ENCODE measurements around the gene MROH8.
A peak's percentile ranks its signal among the peaks of the same experiment; 100 is the strongest.

Gene MROH8

DNA sequence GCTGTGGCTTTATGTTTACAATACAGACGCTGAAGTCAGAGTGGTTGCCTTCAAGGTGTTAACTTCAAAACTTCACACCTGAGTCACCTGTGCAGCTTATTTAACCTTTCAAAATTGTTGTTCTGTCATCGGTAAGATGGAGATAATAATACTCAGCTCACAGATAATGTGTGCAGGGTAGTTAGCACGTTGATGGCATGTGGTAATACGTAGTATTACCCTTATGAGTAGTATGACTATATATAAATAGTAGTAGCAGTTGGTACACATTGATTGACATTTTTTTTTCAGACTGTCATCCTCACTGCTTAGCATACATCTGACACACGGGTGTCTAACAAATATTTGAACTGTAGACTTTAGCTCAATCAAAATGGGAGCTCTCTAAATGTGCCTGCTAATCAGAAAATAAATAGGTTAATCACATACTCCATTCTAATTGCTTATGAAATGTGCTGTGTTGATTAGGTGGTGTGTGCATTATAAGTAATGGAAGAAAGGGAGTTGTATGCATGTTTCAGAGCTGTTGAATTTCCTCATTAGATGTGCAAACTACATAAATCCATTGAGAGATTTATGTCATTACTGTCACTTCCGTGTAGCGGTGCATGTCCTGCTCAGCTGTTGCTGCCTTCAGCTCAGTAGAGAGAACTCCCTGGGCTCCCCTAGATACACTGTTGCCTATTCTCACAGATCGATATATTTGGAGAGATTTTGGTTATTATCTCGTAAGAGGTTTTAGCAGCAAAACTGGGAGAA is 11.2 kb upstream of the MROH8 start:
- TF ChIP-seq, protein P1, sequence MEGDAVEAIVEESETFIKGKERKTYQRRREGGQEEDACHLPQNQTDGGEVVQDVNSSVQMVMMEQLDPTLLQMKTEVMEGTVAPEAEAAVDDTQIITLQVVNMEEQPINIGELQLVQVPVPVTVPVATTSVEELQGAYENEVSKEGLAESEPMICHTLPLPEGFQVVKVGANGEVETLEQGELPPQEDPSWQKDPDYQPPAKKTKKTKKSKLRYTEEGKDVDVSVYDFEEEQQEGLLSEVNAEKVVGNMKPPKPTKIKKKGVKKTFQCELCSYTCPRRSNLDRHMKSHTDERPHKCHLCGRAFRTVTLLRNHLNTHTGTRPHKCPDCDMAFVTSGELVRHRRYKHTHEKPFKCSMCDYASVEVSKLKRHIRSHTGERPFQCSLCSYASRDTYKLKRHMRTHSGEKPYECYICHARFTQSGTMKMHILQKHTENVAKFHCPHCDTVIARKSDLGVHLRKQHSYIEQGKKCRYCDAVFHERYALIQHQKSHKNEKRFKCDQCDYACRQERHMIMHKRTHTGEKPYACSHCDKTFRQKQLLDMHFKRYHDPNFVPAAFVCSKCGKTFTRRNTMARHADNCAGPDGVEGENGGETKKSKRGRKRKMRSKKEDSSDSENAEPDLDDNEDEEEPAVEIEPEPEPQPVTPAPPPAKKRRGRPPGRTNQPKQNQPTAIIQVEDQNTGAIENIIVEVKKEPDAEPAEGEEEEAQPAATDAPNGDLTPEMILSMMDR (IDR thresholded peaks at IDR 0.05; ENCODE audit: borderline replicate concordance, insufficient read depth, low read depth, low read length) = no peak
- H3K4me3 ChIP-seq (ENCODE audit: low read depth, low read length) = no peak overlapping the region

DNA sequence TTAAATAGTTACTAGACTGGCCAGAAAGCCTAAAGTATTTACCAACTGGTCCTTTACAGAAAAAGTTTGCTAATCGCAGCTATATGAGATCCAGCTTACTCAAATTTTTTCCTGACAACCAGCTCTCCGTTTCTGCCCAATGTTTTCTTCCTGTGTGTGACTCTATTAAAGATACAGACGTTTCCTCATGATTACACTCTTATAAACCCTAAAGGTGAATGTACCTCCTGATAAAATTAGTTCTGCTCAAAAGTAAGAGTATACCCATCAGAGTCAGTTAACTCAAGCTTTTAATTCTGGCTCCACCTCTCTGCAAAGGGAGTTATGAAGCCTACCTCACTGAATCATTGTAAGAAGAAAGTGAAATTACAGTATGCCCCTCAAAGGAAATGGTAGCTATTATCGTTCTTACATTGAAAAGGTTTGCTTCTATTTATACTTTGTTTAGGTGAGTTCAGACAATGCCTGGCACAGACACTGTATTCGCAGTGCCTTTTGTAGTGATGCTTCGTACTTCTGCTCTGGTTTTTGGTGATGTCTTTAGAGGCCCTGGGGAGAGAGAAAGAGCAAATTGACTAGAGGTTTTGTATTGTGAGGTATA is 10.2 kb upstream of the MROH8 start:
- TF ChIP-seq, protein P1 (IDR thresholded peaks at IDR 0.05; ENCODE audit: borderline replicate concordance, insufficient read depth, low read depth, low read length) = no peak
- H3K4me3 ChIP-seq (ENCODE audit: low read depth, low read length) = no peak overlapping the region

DNA sequence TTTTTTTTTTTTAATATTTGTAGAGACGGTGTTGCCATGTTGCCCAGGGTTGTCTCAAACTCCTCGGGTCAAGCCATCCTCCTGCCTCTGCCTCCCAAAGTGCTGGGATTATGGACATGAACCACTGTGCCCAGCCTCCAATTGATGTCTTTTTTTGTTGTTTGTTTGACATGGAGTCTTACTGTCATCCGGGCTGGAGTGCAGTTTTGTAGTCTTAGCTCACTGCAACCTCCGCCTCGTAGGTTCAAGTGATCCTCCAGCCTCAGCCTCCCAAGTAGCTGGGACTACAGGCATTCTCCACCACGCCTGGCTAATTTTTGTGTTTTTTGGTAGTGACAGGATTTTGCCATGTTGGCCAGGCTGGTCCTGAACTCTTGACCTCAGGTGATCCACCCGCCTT is 9.4 kb upstream of the MROH8 start:
- no peak overlapping the region for H3K4me3 ChIP-seq (ENCODE audit: low read depth, low read length)

DNA sequence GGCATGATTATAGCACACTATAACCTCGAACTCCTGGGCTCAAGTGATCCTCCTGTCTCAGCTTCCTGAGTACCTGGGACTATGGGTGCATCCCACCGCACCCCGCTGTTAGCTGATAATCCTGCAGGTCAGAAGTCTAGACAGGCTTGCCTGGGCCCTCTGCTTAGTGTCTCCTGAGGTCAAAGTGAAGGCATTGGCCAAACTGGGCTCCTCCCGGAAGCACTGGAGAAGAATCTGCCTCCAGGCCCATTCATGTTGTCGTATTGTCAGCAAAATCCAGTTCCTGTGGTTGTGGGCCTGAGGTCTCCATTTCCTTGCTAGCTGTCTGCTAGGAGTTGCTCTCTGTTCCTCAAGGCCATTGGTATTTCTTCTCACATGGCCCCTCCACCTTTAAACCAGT is 6.3 kb upstream of the MROH8 start:
- no peak overlapping the region for H3K4me3 ChIP-seq (ENCODE audit: low read depth, low read length)
- TF ChIP-seq, protein P1 (IDR thresholded peaks at IDR 0.05; ENCODE audit: borderline replicate concordance, insufficient read depth, low read depth, low read length) = no peak

More for the DNA sequence above, 9.4 kb upstream of the MROH8 start:
- TF ChIP-seq, protein P1 (IDR thresholded peaks at IDR 0.05; ENCODE audit: borderline replicate concordance, insufficient read depth, low read depth, low read length) = no peak

DNA sequence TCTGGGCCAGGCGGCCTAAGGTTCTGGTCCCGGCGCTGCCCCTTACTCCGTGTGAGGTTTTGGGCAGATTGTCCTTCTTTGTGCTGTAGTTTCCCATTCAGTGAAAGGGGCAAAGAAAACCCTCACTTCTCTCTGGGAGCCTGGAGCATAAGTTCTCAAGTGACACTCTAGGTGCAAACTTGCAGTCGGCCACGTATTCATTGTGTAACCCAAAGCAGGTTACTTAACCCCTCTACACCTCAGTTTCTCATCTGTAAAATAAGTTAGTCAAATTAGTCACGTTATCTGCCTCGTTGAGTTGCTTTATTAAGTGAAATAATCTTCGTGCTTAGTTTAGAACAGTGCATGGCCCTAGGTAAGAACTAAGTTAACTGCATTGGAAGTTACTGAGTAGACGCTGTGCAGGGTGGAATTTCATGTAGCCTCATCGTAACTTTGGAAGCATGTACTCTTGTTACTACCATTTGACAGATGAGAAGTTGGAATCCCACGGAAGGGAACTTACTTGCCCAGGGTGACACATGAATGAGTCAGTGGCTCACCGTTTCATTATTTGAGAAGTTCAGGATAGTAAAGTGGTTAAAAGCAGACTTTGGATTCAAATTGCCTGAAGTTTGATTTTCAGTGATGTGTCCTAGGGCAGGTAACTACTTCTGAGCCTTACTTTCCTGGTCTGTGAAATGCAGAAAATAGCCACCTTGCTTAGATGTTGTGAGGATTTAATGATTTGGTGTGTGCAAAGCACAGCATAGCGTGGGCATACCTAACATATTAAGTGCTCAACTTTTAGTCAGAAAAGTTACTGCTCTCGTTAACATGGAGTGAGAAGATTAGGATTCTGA is 556 bp upstream of the MROH8 start:
- peak overlapping the region; percentile 77 for H3K4me3 ChIP-seq (ENCODE audit: low read depth, low read length)
- TF ChIP-seq, protein P1 (IDR thresholded peaks at IDR 0.05; ENCODE audit: borderline replicate concordance, insufficient read depth, low read depth, low read length) = no peak

DNA sequence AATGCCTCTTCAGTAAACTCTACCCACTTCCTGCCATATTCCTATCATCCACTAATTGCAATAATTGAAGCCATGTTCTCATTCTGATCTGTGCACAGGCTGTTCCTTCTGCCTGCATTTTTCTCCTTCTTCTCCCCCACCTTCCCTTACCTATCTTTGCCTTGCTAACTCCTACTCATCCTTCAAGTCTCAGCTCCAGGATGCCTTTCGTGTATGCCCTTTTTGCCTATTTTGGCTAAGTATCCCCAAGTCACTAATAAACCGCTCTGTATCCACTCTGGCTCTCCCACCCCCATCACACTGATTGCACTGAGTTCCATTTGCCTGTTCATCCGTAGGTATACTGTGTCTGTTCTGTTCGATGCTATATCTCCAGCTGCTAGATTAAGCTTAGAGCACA is 6.5 kb downstream of the MROH8 start:
- H3K4me3 ChIP-seq (ENCODE audit: low read depth, low read length) = no peak overlapping the region
- TF ChIP-seq, protein P1 (IDR thresholded peaks at IDR 0.05; ENCODE audit: borderline replicate concordance, insufficient read depth, low read depth, low read length) = no peak

All from GM12875 (cell line).